Subcutaneous adipose tissue (tissue), 4 donors: ENCODE results near the gene RNF32. TPM values are rescaled to one million over a fixed set of nuclear protein-coding genes. Genes with fewer than 3 reads are reported as not detected.

ENCODE experiments used
- CTCF ChIP-seq: fragments of 450-650 bp; IDR thresholded peaks from one replicate; pipeline ENCODE4 v1.5.1; 2016; ENCODE audit warnings: low read depth, mild to moderate bottlenecking, control low read depth, antibody characterized with exemption, moderate library complexity
- total RNA-seq, 4 donors: library from RNA; depleted of rRNA; stranded (reverse); fragments of >200 nt; gene quantifications; one replicate each; pipeline ENCODE4 v1.1.0, GENCODE V29; 2016

RNF32 gene
- total RNA-seq, 4 donors from 2014 or later: 0.66 to 3.9 (median 2.0) TPM; not detected in 1

- no peak for TF ChIP-seq CTCF
Observed at GRCh38 chr7:156661637-156662036, 21.1 kb downstream of the RNF32 start.

- no peak for TF ChIP-seq CTCF
Observed at GRCh38 chr7:156662277-156662676, 21.7 kb downstream of the RNF32 start.

GRCh38 chr7:156665101-156665500, 24.5 kb downstream of the RNF32 start:
- TF ChIP-seq CTCF: no peak

- no peak for TF ChIP-seq CTCF
Observed at GRCh38 chr7:156666368-156667109, 26.0 kb downstream of the RNF32 start.

- TF ChIP-seq CTCF: no peak
Observed at GRCh38 chr7:156667110-156667426, 26.5 kb downstream of the RNF32 start.

GRCh38 chr7:156668130-156668741, 27.7 kb downstream of the RNF32 start:
- TF ChIP-seq CTCF: no peak

GRCh38 chr7:156669035-156669828, 28.7 kb downstream of the RNF32 start:
- no peak for TF ChIP-seq CTCF
